GM19240 (cell line): Measurements from ENCODE around the gene ZNF512B.
"Not testable (repeated sequence)": the region's sequence is repeated elsewhere in the genome, so short reads cannot be mapped to it uniquely, and the experiment has no call there.

Source experiments
- DNase-seq: peaks from one replicate; pipeline ENCODE4 v3.0.0; 2011; ENCODE audit warnings: low spot score; ENCODE audit not compliant: insufficient read length

Gene ZNF512B

DNA sequence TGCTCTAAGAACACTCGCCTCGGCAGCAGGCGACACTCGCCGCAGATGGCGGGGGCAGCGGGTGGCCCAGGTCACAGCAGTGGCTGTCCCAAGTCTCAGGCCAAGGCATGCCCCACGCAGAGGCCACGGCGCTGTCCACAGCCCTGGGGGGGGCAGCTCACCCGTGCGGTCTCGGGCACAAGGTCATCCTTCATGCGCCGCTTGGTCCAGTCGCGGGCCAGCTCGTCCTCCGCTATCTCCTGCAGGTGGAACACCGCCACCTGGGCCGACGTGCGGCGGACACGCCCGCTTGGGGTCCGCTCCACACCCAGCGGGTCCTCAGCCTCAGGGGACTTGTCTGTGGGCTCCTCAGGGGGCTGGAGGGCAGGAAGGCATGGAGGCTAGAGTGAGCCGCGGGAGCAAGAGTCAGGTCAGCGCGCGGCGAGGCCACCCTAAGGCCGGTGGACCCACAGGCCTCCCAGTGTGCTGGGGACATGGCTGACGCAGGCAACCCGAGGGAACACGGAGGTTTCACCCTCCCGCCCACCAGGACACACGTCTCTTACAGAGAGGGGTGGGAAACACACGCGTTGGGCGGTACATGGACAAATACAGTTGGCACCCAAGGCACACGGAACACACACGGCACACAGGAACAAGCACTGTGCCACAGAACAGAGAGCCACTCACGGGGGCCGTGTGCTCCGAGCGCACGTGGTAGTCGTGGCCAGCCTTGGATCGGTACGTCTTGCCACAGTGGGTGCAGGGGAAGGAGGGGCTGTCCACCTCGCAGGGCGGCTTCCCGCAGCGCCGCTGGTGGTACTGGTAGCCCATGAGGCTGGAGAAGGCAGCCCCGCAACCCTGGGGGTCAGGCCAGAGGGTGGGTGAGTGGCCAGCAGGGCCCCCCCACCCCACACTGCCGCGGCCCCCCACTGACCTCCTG is 7.0 kb downstream of the ZNF512B start:
- DNase-seq: no peak

DNA sequence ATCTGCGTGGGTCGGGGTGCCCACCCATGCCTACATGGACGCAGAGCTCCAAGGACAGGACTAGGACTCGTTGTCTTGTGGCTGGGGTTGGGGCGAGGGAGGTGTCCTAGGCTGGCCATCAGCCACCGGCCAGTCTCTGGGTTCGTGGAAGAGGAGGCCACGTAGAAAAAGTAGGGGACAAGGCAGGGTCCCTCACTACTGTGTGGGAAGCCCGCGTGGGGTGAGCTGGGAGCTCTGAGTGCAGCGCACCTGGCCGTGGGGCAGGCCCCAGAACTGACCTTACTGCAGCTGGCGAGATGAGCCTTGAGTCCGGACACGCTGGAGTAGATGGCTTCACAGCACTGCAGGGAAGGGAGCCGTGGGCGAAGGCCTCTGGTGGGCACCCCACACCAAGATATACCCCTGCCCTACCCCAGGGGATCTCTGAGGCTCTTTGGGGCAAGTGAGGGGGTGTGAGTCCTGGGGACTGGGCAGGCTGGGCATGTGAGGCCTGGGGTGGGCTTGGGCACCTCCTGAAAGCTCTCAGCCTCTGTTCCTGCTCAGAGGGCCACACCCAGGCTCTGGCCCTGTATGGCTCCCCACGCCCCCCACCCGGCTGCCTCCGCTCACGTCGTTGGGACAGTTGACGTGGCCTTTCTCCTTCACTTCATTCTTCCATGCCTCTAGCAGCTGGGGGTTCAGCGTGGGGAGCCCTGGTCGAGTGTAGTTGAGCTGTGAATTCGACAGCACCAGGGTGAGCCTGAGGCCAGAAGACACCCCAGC is 7.9 kb downstream of the ZNF512B start:
- no peak for DNase-seq

- not testable (repeated sequence) for DNase-seq
These were observed 8.8 kb downstream of the ZNF512B start for GRCh38 chr20:63960654-63961621.

DNA sequence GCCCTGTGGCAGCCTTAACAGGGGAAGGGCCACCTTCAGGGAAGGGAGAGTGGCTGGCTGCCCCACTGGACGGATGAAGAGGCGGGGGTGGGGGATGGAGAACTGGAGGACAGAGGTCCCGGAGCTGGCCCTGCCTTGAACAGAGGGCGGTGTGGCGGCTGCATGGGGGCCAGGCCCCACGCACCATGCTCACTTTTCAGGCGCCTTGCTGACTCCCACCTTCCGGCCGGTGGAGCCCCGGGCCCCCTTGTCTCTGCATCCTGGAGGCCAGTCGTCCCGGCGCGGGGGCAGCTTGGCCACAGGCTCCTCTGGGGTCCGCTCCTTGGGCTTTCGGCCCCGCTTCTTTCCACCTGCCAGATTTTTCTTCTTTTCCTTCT is 10.0 kb downstream of the ZNF512B start:
- DNase-seq: no peak

DNA sequence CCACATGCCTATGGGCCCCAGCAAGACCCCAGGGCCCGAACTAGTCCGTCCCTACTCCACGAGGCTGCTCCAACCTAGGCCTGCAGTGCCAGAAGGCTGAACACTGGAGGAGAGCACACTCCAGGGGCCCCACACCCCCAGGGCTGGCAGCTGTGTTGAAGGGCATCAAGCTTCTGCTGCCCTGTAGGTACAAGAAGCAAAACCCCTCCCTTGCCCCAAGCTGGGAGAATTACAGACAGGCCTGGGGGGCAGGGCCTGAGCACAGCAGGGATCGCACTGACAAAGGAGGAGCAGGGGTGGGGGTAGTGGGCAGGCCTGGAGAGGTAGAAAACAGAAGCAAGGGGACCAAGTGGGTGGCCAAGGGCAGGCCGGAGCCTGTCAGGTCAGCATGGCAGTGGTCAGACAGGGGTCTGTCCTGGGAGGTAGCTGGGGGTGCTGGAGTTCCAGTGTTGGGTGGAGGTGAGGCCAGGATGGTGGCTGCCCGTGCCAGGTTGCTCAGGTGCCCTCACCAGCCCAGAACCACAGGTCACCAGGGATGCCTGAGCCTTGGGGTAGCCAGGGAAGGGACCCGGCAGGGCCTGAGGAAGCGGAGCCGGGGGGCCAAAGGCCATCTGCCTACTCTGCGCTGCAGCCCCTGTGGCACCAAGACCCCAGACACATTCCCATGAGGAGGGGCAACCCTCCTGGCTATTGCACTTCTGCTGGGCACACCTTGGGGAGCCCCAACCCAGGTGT is 10.6 kb downstream of the ZNF512B start:
- DNase-seq: no peak

GRCh38 chr20:63958471-63958870 is 11.3 kb downstream of the ZNF512B start:
- DNase-seq: no peak

GRCh38 chr20:63957690-63958441 is 11.9 kb downstream of the ZNF512B start:
- DNase-seq: no peak

DNA sequence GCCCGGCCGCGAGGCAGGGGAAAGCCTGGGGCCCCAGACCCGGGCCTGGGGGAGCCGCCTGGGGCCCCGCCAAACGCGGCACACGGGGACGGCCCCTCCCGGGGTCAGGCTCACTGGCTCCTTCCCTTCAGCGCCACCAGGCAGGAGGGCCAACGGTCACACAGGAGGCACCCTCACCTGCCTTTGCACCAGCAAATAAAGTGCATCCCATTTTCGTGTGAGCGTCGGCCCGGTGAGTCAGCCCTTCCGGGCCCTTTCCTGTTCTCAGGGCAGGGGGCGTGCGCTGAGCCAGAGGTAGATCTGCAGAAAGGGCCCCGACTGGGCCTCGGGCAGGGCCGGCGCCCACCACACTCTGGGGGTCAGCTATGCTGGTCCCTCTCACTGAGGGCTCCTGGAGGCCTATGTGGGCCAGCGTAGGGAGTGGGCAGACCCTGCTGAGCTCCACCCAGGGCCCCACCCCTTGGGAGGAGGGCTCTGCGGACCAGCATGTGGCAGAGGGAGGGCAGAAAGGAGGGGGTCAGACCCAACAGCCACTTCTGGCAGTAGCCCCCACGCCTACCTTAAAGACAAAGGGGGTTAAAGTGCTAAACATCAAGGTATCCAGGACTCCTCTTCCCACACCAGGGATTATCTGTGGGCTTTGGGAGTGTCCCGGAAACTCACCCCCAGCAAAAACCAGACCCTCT is 12.6 kb downstream of the ZNF512B start:
- peak; percentile 69 for DNase-seq

DNA sequence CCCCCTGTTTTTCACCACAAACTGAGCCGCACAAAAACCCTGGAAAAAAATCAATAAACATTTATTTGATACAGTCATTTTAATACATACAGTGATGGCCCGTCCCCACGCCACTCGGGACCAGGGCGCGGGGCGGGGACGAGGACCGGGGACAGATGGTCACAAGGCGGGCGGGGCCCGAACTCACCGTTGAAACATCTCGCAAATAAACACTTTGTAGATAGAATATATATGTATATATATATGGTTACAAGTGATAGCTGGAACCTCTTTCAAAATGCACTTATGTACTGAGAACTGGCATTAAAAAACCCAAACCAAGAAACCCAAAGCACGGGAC is 13.1 kb downstream of the ZNF512B start:
- DNase-seq: no peak

DNA sequence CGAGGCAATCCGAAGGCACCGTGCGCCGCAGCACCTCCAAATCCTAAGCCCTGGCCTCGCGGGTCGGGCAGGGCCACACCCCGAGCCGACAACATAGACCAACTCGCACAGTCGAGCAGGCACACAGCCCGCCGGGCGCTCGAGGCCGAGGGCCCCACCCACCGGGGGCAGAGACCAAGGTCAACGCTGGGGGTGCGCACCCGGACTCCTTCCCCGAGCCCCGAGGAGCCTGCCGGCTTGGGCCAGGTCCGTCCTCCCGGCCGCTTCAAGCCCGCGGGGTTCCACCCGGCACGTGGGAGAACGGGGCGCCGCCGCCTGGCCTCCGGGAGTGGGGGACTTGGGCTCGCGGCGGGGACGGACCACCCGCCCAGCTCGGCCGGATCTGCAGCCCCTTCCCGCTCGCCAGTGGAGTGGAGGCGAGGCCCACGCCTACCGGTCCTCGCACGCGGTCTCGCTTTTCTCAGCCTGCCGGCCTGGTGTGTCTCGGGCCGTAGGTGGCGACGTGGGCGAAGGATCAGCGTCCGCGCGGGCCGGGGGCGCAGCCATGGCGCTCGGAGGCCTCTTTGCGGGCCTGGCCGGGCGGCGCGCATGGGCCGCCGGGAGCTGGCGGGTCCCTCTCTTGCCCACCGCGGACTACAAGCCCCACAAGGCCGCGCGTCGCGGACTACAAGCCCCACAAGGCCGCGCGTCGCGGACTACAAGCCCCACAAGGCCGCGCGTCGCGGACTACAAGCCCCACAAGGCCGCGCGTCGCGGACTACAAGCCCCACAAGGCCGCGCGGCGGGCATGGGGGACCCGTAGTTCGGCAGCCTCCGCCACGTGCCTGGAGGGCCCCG is 13.7 kb downstream of the ZNF512B start, which contains the start of gene UCKL1:
UCKL1 (minus strand) TSS at position 590 of the 837 bp plus-strand sequence; CDS start at position 546, 44 bp downstream.
- peak; percentile 91 for DNase-seq

DNA sequence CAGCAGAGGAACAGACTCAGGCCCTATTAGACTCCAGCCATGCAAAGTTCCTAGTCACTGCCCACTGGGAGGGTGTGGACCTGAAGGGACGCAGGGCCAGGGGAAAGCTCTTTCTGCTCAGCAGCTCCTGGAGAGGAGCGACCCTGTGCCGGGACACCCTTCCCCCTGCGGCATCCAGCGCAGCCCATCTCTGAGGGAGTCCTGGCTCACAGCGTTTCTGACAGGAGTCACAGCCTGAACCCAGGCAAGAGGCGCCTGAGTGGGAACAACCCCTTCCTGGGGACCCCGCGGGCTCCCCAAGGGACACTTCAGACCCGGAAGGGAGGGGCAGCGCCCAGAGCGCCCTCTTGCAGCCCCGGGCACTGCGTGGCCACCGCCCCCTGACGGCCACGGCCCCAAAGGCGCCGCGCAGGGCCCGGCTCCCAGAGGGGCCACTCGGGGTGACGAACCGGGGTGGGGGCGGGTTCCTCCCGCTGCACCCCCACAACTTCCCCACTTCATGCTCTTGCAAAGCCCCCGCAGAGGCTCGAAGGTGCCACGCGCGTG is 14.4 kb downstream of the ZNF512B start:
- peak; percentile 51 for DNase-seq

DNA sequence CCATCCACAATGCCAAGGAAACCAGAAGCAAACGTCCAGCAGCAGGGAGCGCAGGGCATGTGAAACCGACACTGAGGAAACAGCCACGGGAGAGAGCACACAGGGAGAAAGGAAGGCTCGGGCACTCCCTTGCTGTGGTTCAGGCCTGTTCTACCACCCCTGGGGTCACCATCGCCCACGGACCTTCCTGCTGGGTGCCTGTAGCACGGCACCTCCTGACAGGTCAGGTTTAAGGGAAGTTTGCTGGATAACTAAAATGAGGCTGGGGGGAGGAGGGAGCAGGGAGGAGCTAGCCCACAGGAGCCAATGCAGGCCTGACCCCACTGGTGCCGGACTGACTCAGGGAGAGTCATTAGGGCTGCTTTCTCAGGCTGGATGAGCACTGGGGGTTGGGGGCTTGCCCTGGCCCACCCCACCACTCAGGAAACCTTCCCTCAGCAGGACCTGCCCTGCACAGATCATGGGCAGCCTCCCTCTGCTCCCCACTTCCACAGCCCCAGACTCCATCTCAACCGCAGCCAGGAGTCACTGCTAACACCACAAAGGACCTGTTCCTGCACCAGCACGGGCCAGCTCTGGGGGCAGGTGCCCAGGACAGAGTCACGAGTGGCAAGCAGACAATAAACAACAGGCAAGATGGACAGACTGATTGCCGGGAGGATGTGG is 15.8 kb downstream of the ZNF512B start:
- DNase-seq: no peak

- DNase-seq: no peak
These were observed 17.0 kb downstream of the ZNF512B start for GRCh38 chr20:63952769-63953168.

DNA sequence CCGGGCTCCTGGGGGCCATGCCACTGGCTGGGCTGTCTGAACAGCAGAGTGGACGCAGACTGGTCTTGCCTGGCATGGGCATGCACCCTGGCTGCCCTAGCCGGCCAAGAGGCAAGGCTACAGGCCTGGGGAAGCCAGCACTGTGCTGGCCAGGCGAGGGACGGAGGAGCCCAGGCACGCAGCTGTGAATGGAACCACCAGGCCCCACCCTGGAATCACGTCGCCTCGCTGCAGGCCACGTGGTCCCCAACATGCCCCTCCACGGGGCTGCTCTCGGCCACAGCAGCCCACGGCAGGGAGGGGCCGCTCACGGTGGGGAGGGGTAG is 17.6 kb downstream of the ZNF512B start:
- DNase-seq: no peak

DNA sequence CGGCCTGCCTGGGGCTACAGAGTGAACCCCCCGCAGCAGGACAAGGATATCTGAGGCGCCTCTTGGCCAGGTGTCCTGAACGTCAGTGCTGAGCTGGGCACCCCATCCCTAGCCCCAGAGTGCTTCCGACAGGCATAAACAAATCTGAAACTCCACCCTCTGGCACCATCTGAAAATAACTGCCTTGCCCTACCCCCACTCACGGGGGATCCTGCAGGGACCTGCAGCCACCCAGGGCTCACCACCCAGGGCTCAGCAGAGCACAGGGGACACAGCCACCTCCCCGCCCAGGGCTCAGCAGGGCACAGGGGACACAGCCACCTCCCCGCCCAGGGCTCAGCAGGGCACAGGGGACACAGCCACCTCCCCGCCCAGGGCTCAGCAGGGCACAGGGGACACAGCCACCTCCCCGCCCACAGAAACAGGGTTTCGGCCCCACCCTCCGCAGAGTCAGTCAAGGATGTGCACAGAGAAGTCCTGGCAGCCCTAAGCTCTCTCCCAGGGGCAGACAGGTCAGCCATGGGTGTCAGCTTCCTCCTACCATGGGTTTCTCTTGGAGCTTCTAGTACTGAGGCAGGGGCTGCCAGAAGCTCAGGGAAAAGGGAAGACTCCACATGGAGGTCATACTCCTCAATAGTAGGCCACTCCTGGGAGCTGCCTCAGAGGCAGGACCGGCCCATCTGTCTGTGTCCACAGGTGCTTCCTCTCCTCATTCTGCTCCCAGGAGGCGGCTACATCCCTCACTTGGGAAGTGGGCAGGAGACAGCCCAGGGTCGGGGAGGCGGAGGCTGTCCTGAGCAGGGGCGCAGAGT is 18.1 kb downstream of the ZNF512B start:
- DNase-seq: no peak

DNA sequence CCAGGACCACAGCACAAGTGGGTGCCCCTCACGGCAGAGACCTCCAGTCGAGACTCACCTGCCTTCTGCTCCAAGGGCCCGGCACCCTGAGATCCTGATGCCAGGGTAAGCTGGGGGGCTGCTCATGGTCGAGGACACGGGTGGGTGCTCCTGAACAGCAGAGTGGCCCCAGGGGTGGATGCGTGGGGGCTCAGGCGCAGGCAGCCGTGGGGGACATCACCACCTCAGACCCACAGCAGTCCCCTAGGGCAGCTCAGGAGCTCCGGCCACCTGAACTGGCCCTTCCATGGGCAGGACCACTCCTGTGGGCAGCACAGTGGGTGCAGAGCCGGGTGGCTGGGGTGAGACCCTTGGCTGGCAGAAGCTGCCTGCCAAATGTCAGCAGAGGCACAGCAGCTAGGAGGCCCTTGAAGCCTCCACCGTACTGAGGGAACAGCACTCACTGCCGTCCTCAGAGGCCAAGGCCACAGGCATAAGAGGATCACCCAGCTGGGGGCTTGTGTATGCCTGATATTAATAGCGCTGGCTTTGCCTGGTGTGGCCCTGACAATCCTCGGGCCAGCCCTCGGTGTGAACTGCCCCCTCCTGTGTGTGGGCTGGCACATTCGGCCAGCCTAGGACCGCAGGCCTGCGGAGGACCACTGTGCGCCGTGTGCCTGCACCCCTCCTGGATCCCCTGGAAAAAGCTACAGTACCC is 18.9 kb downstream of the ZNF512B start:
- no peak for DNase-seq
